DOHH2 (cell line): ENCODE results near the gene KIRREL3.

Experiments
- H3F3A ChIP-seq: fragments of 200-600 bp; sonication (generic), shearing (Covaris generic); 2 replicates; pipeline ENCODE4 v1.6.0; 2016; ENCODE audit warnings: antibody characterized with exemption, mild to moderate bottlenecking; ENCODE audit not compliant: control insufficient read depth, insufficient read depth
- H3K27ac ChIP-seq: fragments of 200-600 bp; sonication (generic); 2 replicates; pipeline ENCODE4 v1.5.1; 2014; ENCODE audit warnings: low read depth, mild to moderate bottlenecking, low read length, moderate library complexity
- H3K27me3 ChIP-seq: fragments of 200-600 bp; sonication (generic); 2 replicates; pipeline ENCODE4 v1.6.1; 2014; ENCODE audit warnings: mild to moderate bottlenecking, low read length, mixed read lengths; ENCODE audit not compliant: control insufficient read depth
- H3K36me3 ChIP-seq: fragments of 200-600 bp; sonication (generic); 2 replicates; pipeline ENCODE4 v1.6.1; 2014; ENCODE audit warnings: mild to moderate bottlenecking, low read length, moderate library complexity, mixed read lengths; ENCODE audit not compliant: control insufficient read depth
- H3K4me1 ChIP-seq: fragments of 200-600 bp; sonication (generic); 2 replicates; pipeline ENCODE4 v1.6.1; 2014; ENCODE audit warnings: mild to moderate bottlenecking, low read length, mixed read lengths; ENCODE audit not compliant: control insufficient read depth
- H3K4me2 ChIP-seq: fragments of 200-600 bp; sonication (generic); 2 replicates; pipeline ENCODE4 v1.6.0; 2014; ENCODE audit warnings: mild to moderate bottlenecking, low read length, moderate library complexity
- H3K4me3 ChIP-seq: fragments of 200-600 bp; sonication (generic); 2 replicates; pipeline ENCODE4 v1.5.1; 2014; ENCODE audit warnings: mild to moderate bottlenecking, low read length, mixed read lengths
- H3K79me2 ChIP-seq: fragments of 200-600 bp; sonication (generic); 2 replicates; pipeline ENCODE4 v1.6.1; 2014; ENCODE audit warnings: mild to moderate bottlenecking, low read length, mixed read lengths; ENCODE audit not compliant: control insufficient read depth
- H3K9me2 ChIP-seq: fragments of 200-600 bp; sonication (generic); replicated peaks from 2 replicates; pipeline ENCODE4 v1.6.1; 2014; ENCODE audit warnings: mild to moderate bottlenecking, low read length, mixed read lengths; ENCODE audit not compliant: control insufficient read depth
- H3K9me3 ChIP-seq: fragments of 200-600 bp; sonication (generic); 2 replicates; pipeline ENCODE4 v1.6.1; 2014; ENCODE audit warnings: antibody characterized with exemption, low read length, mixed read lengths; ENCODE audit not compliant: control insufficient read depth, insufficient read depth
- H4K20me1 ChIP-seq: fragments of 200-600 bp; sonication (generic); 2 replicates; pipeline ENCODE4 v1.6.0; 2014; ENCODE audit warnings: low read depth, mild to moderate bottlenecking, antibody characterized with exemption, low read length, moderate library complexity; ENCODE audit not compliant: control insufficient read depth, insufficient read depth
- EZH2phosphoT487 ChIP-seq: fragments of 200-600 bp; sonication (generic); IDR thresholded peaks from 2 replicates; pipeline ENCODE4 v1.6.1; 2017; ENCODE audit warnings: borderline replicate concordance, mild to moderate bottlenecking, antibody characterized with exemption, low read length, moderate library complexity, mixed read lengths
- TF ChIP-seq, protein P1 (sequence below): fragments of 200-600 bp; sonication (generic); IDR thresholded peaks from one replicate; pipeline ENCODE4 v1.5.1; 2014; ENCODE audit warnings: antibody characterized with exemption, mild to moderate bottlenecking, low read depth, low read length; ENCODE audit not compliant: poor library complexity, severe bottlenecking

Gene KIRREL3

DNA sequence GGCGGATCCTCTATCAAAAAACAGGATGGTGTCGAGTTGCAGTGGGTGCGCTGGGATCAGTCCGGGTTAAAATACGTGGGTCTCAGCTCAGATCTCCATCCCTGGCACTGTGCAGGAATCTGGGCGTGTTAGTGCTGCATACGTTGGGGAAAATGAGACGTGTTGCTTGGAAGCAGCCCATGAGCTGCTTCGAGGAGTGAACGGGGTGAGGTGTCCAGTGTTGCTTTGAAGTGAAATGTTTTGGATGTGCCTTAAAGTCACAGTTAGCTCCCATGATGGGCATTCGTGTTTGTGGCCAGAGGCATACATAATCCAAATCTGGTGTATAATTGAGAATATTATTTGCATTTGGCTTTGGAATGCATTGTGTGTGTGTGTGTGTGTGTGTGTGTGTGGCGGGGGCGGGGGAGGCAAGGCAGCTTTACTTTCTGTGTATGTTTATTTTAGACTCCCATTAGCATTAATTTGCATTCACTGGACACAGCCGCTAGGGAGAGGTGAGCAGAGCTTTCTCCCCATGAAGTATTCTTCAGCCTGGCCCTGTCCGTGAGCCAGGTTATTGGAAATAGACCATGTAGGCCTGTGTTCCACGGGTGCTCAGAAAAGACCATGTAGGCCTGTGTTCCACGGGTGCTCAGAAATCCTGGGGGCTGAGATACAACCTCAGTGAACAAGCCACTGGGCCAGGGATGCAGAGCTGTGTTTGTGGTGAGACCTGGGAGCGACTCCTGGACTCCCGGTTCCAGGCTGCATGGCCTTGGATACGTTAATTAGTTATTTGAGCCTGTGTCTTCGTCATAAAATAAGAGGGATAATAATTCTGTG is 510.5 kb downstream of the KIRREL3 start:
- TF ChIP-seq EZH2phosphoT487: no peak
- TF ChIP-seq, protein P1, sequence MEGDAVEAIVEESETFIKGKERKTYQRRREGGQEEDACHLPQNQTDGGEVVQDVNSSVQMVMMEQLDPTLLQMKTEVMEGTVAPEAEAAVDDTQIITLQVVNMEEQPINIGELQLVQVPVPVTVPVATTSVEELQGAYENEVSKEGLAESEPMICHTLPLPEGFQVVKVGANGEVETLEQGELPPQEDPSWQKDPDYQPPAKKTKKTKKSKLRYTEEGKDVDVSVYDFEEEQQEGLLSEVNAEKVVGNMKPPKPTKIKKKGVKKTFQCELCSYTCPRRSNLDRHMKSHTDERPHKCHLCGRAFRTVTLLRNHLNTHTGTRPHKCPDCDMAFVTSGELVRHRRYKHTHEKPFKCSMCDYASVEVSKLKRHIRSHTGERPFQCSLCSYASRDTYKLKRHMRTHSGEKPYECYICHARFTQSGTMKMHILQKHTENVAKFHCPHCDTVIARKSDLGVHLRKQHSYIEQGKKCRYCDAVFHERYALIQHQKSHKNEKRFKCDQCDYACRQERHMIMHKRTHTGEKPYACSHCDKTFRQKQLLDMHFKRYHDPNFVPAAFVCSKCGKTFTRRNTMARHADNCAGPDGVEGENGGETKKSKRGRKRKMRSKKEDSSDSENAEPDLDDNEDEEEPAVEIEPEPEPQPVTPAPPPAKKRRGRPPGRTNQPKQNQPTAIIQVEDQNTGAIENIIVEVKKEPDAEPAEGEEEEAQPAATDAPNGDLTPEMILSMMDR: no peak
- Histone ChIP-seq H3K27me3 (no peaks in the 10 kb centered on the region), H3F3A (no peaks in the 10 kb centered on the region), H4K20me1 (no peaks in the 10 kb centered on the region), H3K4me3 (no peak overlapping the region), H3K9me3 (no peaks in the 10 kb centered on the region), H3K27ac (no peak overlapping the region), H3K4me1 (peaks cover 7% of the 10 kb centered on the region), H3K79me2 (no peaks in the 10 kb centered on the region), H3K9me2 (no peaks in the 10 kb centered on the region), H3K36me3 (no peaks in the 10 kb centered on the region), H3K4me2 (no peak overlapping the region)

DNA sequence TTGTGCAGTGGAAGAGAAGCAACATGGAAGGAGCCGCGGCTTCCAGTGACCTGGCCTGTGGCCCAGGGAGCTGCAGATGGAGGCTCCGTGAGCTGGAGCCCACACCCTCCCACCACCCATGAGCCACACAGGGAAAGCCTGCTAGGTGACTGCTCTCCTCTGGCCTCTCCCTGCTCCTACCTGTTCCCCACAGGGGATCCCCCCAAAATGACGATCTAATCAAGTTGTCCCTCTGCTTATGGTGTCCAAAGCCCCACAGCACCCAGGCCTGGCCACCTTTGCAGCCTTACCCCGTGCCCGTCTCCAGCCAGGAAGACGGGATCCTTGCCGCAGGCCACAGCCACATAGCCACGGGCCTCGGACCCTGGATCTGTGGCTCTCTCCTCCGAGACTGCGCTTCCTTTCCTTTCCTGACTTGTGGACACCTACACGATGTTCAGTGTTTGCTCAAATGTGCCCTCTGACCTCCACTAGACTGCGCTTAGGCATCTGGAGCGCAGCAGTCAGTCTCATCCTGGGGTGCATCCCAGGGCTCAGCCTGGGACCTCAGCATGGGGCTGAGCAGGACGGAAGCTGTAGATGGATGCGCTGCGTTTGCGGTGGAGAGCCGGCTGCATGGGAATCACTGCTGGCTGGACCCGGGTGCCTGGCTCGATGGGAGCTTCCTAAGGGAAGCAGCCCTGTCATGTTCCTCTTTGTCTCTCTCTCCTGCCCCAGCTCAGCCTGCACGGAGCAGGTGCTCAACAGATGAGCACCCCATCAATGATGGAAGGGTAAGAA is 511.8 kb downstream of the KIRREL3 start:
- H3K9me3 ChIP-seq: no peaks in the 10 kb centered on the region
- H3F3A ChIP-seq: no peaks in the 10 kb centered on the region
- no peak overlapping the region for H3K4me3 ChIP-seq
- no peaks in the 10 kb centered on the region for H3K9me2 ChIP-seq
- TF ChIP-seq, protein P1: no peak
- TF ChIP-seq EZH2phosphoT487: no peak
- no peak overlapping the region for H3K4me2 ChIP-seq
- peaks cover 18% of the 10 kb centered on the region for H3K4me1 ChIP-seq
- no peak overlapping the region for H3K27ac ChIP-seq
- H3K36me3 ChIP-seq: no peaks in the 10 kb centered on the region
- H4K20me1 ChIP-seq: no peaks in the 10 kb centered on the region
- no peaks in the 10 kb centered on the region for H3K79me2 ChIP-seq
- no peaks in the 10 kb centered on the region for H3K27me3 ChIP-seq

DNA sequence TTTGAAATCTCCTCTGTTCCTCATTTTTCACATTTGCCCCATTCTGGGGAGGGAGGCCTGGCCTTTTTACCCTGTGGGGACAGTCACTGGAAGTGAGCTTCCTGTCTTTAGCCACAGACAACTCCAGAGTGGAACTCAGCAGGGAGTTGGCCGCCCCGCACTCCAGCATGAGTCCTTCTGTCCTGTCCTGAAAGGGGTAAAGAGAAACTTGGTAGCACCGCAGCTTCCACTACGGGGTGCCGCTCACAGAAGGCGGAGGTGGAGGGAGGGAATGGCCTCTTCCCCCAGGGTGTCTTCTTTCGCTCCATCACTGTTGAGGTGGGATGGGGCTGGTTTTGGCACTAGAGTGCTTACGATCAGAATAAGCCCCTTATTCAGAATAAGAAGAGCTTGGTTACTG is 512.9 kb downstream of the KIRREL3 start:
- TF ChIP-seq EZH2phosphoT487: no peak
- TF ChIP-seq, protein P1: no peak
- Histone ChIP-seq H3K79me2 (no peaks in the 10 kb centered on the region), H3K4me1 (peaks cover 18% of the 10 kb centered on the region), H3K4me2 (no peak overlapping the region), H3K9me2 (no peaks in the 10 kb centered on the region), H3K9me3 (no peaks in the 10 kb centered on the region), H3F3A (no peaks in the 10 kb centered on the region), H3K36me3 (no peaks in the 10 kb centered on the region), H4K20me1 (no peaks in the 10 kb centered on the region), H3K4me3 (no peak overlapping the region), H3K27ac (no peak overlapping the region), H3K27me3 (no peaks in the 10 kb centered on the region)
